Measurements from ENCODE around the gene SERPINA12. TPM values are rescaled to one million over a fixed set of nuclear protein-coding genes. Genes with fewer than 3 reads are reported as not detected.

SERPINA12 gene
- total RNA-seq, 1 donor, result not detected

- no peak for DNase-seq (ENCODE audit: low read depth)
- TF ChIP-seq, protein P1, sequence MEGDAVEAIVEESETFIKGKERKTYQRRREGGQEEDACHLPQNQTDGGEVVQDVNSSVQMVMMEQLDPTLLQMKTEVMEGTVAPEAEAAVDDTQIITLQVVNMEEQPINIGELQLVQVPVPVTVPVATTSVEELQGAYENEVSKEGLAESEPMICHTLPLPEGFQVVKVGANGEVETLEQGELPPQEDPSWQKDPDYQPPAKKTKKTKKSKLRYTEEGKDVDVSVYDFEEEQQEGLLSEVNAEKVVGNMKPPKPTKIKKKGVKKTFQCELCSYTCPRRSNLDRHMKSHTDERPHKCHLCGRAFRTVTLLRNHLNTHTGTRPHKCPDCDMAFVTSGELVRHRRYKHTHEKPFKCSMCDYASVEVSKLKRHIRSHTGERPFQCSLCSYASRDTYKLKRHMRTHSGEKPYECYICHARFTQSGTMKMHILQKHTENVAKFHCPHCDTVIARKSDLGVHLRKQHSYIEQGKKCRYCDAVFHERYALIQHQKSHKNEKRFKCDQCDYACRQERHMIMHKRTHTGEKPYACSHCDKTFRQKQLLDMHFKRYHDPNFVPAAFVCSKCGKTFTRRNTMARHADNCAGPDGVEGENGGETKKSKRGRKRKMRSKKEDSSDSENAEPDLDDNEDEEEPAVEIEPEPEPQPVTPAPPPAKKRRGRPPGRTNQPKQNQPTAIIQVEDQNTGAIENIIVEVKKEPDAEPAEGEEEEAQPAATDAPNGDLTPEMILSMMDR (IDR thresholded peaks at IDR 0.05; ENCODE audit: insufficient read depth, low read length), result no peak
- no peak overlapping the region for H3K4me3 ChIP-seq (ENCODE audit: low read depth, low read length)
Observed at GRCh38 chr14:94467728-94468520, 41.3 kb downstream of the SERPINA12 start.

DNA sequence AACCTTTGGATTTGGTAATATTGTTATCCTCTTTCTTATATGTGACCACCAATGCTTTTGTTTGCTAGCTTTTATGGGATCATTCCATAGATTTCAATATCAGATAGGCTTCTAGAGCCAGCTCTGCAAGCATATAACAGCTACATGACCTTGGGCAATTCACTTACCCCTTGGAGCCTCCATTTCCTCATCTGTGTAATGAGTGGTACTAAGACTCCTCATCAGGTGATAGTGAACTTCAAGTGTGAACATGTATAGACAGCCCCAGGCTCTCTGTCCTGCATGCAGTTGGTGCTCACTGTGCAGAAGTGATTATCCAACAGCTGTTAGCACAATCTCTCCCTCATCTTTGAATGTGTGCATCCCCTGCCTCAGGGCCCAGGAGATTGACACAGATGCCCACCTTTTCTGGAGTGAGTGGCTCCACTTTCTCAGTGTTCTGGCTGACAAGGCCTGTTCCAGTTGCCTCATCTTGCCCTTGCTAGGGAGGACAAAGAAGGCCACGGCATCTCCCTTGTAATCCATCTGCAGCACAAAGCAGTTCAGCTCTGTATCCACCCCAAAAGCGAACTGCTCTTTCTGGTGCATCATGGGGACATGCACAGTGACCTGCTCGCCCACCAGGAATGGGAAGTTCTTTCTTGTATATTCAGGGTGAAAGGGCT lies 42.4 kb downstream of the SERPINA12 start:
- no peak for DNase-seq (ENCODE audit: low read depth)

GRCh38 chr14:94465042-94465441 lies 44.2 kb downstream of the SERPINA12 start:
- TF ChIP-seq, protein P1 (IDR thresholded peaks at IDR 0.05; ENCODE audit: insufficient read depth, low read length), result no peak
- DNase-seq (ENCODE audit: low read depth), result no peak
- H3K4me3 ChIP-seq (ENCODE audit: low read depth, low read length), result no peak overlapping the region

More for the DNA sequence above, 42.4 kb downstream of the SERPINA12 start:
- TF ChIP-seq, protein P1 (IDR thresholded peaks at IDR 0.05; ENCODE audit: insufficient read depth, low read length), result no peak
- no peak overlapping the region for H3K4me3 ChIP-seq (ENCODE audit: low read depth, low read length)

- H3K4me3 ChIP-seq (ENCODE audit: low read depth, low read length), result no peak overlapping the region
- DNase-seq (ENCODE audit: low read depth), result no peak
- TF ChIP-seq, protein P1 (IDR thresholded peaks at IDR 0.05; ENCODE audit: insufficient read depth, low read length), result no peak
Observed at GRCh38 chr14:94464290-94464689, 45.0 kb downstream of the SERPINA12 start.

DNA sequence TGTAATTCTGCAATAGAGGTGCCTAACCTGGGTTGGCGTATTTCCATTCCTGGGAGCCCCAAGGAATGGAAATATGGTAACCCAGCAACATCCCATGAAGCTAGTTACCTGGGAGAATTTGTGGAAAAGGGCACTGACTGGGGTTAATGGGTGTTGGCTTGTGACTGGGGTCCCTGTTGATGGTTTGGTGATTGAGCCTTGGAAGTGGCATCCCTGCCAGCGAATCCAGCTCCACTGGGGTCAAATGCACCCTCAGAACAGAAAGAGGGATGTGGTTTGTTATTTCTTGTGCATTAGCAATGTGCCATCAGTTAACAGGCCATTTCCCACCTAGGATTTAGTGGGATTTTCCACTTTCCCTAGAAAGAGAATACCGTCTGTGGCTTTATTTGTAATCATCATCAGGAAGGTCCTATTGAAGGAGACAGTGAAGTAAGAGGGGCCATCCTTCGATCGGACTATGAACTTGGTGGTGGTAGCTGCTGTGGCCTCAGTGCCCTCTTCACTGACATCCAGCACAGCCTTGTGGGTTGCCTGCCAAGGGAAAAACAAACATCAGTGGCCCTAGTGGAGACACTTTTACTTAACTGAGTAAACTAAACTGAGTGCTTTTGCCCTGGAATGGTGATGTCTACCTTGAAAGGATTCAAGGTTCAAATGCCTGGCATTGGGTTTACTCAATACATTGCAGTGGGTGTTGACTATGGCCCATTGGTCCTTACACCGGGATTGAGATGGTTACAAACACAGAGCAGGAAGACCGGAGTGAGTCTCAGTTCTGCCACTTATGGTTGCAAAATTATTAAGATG lies 46.3 kb downstream of the SERPINA12 start:
- DNase-seq (ENCODE audit: low read depth), result no peak
- no peak overlapping the region for H3K4me3 ChIP-seq (ENCODE audit: low read depth, low read length)
- TF ChIP-seq, protein P1 (IDR thresholded peaks at IDR 0.05; ENCODE audit: insufficient read depth, low read length), result no peak

DNA sequence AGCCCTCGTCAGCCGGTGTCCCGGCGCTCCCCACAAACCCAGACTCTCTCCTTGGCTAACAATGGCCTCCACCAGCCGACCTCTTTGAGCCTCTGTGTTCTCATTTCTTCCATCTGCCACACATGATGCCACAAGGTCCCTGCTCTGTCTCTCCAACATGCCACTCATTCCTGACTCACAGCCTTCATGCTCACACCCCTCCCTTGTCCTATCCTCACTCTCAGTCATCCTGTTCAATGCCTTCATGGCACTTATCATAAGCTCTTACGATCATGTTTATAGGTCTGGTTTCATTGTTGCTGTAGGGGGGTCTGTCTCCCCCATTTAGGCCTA lies 47.1 kb downstream of the SERPINA12 start:
- no peak for DNase-seq (ENCODE audit: low read depth)
- H3K4me3 ChIP-seq (ENCODE audit: low read depth, low read length), result no peak overlapping the region
- TF ChIP-seq, protein P1 (IDR thresholded peaks at IDR 0.05; ENCODE audit: insufficient read depth, low read length), result no peak
